ENCODE results near the gene VWC2L. TPM values are rescaled to one million over a fixed set of nuclear protein-coding genes. Genes with fewer than 3 reads are reported as not detected.

The VWC2L gene
- total and polyA plus RNA-seq, 2 of the 8 experiments (the other 6 are each of a cell fraction or from before 2014, with no cell fraction given) = not detected

DNA sequence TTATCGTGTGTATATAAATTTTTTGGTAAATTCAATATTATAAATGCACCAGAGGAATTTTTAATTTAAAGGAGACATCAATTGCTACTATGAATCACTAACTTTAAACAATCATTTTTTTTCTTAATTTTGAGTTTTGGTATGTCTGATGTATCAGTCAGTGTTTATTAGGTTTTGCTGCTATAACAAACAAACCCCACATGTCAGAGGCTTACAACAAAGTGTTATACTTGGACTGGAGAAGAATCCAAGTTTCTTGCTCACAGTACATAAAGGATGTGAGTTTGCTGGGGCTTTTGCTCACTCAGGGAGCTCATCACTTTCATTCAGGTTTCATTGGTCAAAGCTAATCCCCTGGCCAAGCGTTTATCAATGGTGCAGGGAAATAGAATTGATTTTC is 81.8 kb downstream of the VWC2L start:
- TF ChIP-seq EP300 (IDR thresholded peaks at IDR 0.05; ENCODE audit: borderline replicate concordance in 1 of 2, low read depth in 2 of 2, low read length in 2 of 2) (no peak), CBX8 (IDR thresholded peaks at IDR 0.05; ENCODE audit: borderline replicate concordance, low read depth, low read length) (no peak), POLR2A (IDR thresholded peaks at IDR 0.05; ENCODE audit: control extremely low read depth in 1 of 2, low read depth in 2 of 2, low read length in 2 of 2) (no peak), BACH1 (IDR thresholded peaks at IDR 0.05; ENCODE audit: low read length) (no peak), EGR1 (IDR thresholded peaks at IDR 0.05; ENCODE audit: borderline replicate concordance, low read depth, low read length) (no peak), ZNF274 (IDR thresholded peaks at IDR 0.05; ENCODE audit: borderline replicate concordance, extremely low read depth, low read length) (no peak), ASH2L (IDR thresholded peaks at IDR 0.05; ENCODE audit: low read length) (no peak), RXRA (IDR thresholded peaks at IDR 0.05; ENCODE audit: insufficient read depth, low read depth, low read length) (no peak), EZH2 (IDR thresholded peaks at IDR 0.05; ENCODE audit: low read depth, low read length, severe bottlenecking) (no peak)
- TF ChIP-seq, protein P1, sequence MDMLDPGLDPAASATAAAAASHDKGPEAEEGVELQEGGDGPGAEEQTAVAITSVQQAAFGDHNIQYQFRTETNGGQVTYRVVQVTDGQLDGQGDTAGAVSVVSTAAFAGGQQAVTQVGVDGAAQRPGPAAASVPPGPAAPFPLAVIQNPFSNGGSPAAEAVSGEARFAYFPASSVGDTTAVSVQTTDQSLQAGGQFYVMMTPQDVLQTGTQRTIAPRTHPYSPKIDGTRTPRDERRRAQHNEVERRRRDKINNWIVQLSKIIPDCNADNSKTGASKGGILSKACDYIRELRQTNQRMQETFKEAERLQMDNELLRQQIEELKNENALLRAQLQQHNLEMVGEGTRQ (IDR thresholded peaks at IDR 0.05; ENCODE audit: low read length) = no peak
- Histone ChIP-seq H3K4me3 (ENCODE audit: extremely low read depth in 1 of 4, insufficient read depth in 2 of 4, low read depth in 3 of 4, low read length in 4 of 4) (no peak overlapping the region), H3K4me1 (replicated peaks in 1 of 4; ENCODE audit: control insufficient read depth in 3 of 4, insufficient read depth in 4 of 4, low read length in 3 of 4) (no peaks in the 10 kb centered on the region), H3K4me2 (ENCODE audit: insufficient read depth in 1 of 2, low read depth in 2 of 2, low read length in 2 of 2) (no peak overlapping the region), H3K27me3 (replicated peaks in 1 of 4; ENCODE audit: control insufficient read depth in 3 of 4, extremely low read depth in 1 of 4, insufficient read depth in 3 of 4, low read length in 3 of 4) (no peaks in the 10 kb centered on the region), H4K5ac (ENCODE audit: insufficient read length, low read depth, low read length) (no peak overlapping the region), H3K23ac (ENCODE audit: insufficient read length) (no peak overlapping the region), H2BK5ac (ENCODE audit: low read depth, low read length) (no peak overlapping the region), H2AK5ac (ENCODE audit: low read depth, low read length) (no peak overlapping the region), H4K20me1 (replicated peaks in 1 of 2; ENCODE audit: control insufficient read depth in 1 of 2, insufficient read depth in 2 of 2, low read length in 2 of 2) (no peaks in the 10 kb centered on the region), H3K14ac (ENCODE audit: insufficient read length) (no peak overlapping the region), H3K79me1 (ENCODE audit: low read depth, low read length) (no peaks in the 10 kb centered on the region), H3K9me3 (ENCODE audit: insufficient read depth in 2 of 2, low read depth in 1 of 2, low read length in 1 of 2) (0 out of 4 replicates have a peak, but pooled peaks cover 0 to 2% of the 10 kb centered on the region in 2 experiments), H3K9ac (replicated peaks in 1 of 4; ENCODE audit: extremely low read depth in 1 of 4, low read depth in 3 of 4, low read length in 3 of 4) (no peak overlapping the region), H3K27ac (ENCODE audit: low read depth, low read length) (no peak overlapping the region), H2BK12ac (ENCODE audit: low read depth, low read length) (no peak overlapping the region), H3K4ac (replicated peaks; ENCODE audit: insufficient read length, low read depth, low read length) (no peak overlapping the region), H2BK15ac (ENCODE audit: low read length) (no peak overlapping the region), H2AFZ (ENCODE audit: low read length) (no peak overlapping the region), H3K36me3 (ENCODE audit: control insufficient read depth in 2 of 4, insufficient read depth in 4 of 4, low read length in 3 of 4) (no peaks in the 10 kb centered on the region), H3K23me2 (ENCODE audit: low read depth, low read length) (no peaks in the 10 kb centered on the region), H4K8ac (ENCODE audit: extremely low read depth, insufficient read depth, low read length) (no peak overlapping the region), H2BK120ac (replicated peaks; ENCODE audit: low read depth, low read length) (no peak overlapping the region), H4K91ac (replicated peaks; ENCODE audit: insufficient read length, low read length) (no peak overlapping the region), H2BK20ac (ENCODE audit: low read length) (no peak overlapping the region), H3K79me2 (ENCODE audit: control insufficient read depth in 1 of 2, insufficient read depth in 2 of 2, low read length in 2 of 2) (no peaks in the 10 kb centered on the region), H3K18ac (ENCODE audit: extremely low read depth, low read length) (no peak overlapping the region), H3K56ac (replicated peaks; ENCODE audit: insufficient read length, low read depth, low read length) (no peak overlapping the region)
- DNase-seq (ENCODE audit: low read depth in 1 of 2, low spot score in 2 of 2) = no peak
- ChIA-PET POLR2A (ENCODE audit: partially characterized antibody) (interaction anchor here (0.6 kb wide), 1 partner anchor 1684 kb away, joined by 4 read pairs; no protein-coding TSS in a partner anchor), CTCF (ENCODE audit: partially characterized antibody) (interaction anchor here (1.2 kb wide), 1 partner anchor 182 kb away, joined by 4 read pairs; no protein-coding TSS in a partner anchor)
- 87% methylated on average over 2 of the region's 2 CpGs; no CpG with 5 or more reads in 1 of the 2 experiments for WGBS, 2 experiments (ENCODE audit: extremely low coverage in 1 of 2, insufficient coverage in 1 of 2, insufficient read length in 1 of 2, insufficient replicate concordance in 2 of 2, low coverage in 1 of 2, low lambda C conversion rate in 2 of 2, missing lambda C conversion rate in 1 of 2)
- FAIRE-seq = no peak

Measured in H1 (cell line).